ENCODE data around the gene DPP7. TPM values are rescaled to one million over a fixed set of nuclear protein-coding genes. Genes with fewer than 3 reads are reported as not detected.

DPP7 gene
- 811 TPM for polyA plus RNA-seq (2012; ENCODE audit: insufficient read length, low read depth)

DNA sequence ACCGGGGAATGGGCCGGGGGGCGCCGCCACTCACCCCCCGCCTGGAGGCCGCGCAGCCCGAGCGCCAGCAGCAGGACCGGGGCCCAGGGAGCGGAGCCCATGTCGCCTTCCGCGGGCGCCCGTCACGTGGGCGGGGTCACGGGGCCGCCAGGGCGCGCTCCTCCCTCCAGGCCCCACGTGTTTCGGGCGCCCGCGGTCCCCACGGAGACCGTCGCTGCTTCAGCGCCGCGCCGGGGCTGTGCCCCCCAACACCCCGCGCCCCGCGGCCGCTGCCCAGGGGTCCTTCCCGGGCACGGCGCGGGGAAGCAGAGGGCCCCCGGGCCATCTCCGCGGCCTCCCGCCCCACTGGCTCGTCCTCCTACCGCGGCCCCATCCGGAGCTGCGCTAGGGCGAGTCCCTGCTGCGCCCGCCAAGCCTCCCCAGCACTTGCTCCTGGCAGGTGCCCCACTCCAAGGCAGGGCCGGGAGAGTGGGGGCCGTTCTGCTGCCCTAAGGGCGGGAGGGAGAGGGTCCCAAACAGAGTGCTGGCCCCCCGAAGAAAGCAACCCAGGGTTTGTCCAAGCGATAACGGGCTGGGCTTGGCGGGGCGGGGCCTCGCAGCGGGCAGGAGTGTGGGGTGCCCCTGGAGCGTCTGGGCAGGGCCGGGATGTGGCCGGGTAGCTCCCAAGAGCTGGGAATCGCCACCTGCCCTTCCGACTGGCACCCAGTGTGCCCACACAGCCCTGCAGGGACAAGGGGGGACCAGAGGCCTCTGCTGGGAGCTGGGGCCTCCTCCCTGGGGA lies at the start of gene DPP7:
Gene DPP7, minus strand, starts transcription at position 121 of the 781 bp plus-strand sequence. Its CDS starts 20 bp downstream, at position 101.
- 0 out of 2 replicates have a peak, but pooled peaks have one; percentile 55 for TF ChIP-seq TAF1 (IDR thresholded peaks at IDR 0.05; ENCODE audit: borderline replicate concordance, insufficient read depth, low read length)
- no peak for TF ChIP-seq SIN3A (IDR thresholded peaks at IDR 0.05; ENCODE audit: borderline replicate concordance, insufficient read depth, low read length)
- TF ChIP-seq POLR2AphosphoS5 (IDR thresholded peaks at IDR 0.05; ENCODE audit: low read depth, low read length) = peak; percentile 62
- TF ChIP-seq FOXP2 (optimal IDR thresholded peaks at IDR 0.05; ENCODE audit: borderline replicate concordance, extremely low read depth, extremely low read length, insufficient read depth) = no peak
- TF ChIP-seq, protein P1, sequence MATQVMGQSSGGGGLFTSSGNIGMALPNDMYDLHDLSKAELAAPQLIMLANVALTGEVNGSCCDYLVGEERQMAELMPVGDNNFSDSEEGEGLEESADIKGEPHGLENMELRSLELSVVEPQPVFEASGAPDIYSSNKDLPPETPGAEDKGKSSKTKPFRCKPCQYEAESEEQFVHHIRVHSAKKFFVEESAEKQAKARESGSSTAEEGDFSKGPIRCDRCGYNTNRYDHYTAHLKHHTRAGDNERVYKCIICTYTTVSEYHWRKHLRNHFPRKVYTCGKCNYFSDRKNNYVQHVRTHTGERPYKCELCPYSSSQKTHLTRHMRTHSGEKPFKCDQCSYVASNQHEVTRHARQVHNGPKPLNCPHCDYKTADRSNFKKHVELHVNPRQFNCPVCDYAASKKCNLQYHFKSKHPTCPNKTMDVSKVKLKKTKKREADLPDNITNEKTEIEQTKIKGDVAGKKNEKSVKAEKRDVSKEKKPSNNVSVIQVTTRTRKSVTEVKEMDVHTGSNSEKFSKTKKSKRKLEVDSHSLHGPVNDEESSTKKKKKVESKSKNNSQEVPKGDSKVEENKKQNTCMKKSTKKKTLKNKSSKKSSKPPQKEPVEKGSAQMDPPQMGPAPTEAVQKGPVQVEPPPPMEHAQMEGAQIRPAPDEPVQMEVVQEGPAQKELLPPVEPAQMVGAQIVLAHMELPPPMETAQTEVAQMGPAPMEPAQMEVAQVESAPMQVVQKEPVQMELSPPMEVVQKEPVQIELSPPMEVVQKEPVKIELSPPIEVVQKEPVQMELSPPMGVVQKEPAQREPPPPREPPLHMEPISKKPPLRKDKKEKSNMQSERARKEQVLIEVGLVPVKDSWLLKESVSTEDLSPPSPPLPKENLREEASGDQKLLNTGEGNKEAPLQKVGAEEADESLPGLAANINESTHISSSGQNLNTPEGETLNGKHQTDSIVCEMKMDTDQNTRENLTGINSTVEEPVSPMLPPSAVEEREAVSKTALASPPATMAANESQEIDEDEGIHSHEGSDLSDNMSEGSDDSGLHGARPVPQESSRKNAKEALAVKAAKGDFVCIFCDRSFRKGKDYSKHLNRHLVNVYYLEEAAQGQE (IDR thresholded peaks at IDR 0.05; ENCODE audit: insufficient read depth in 1 of 2, low read depth in 2 of 2, low read length in 2 of 2) = no peak

DNA sequence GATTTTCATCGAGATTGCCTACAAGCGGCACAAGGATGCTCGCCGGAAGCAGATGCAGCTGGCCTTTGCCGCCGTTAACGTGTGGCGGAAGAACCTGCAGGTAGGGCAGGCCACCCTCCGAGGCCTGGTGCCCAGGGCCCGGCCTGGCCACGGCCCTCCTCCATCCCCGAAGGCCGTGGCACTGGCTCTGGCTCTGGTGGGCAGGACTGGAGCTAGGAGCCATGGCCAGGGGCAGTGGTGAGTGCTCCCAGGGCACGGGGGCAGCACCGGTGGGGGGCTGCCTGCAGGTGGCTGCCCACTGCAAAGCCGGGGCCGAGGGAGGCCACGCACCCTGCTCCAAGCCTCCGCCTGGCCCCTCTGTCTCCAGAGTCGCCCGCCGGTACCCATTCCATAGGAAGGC lies 49.3 kb upstream of the DPP7 start:
- TF ChIP-seq TAF1 (IDR thresholded peaks at IDR 0.05; ENCODE audit: borderline replicate concordance, insufficient read depth, low read length) (no peak), SIN3A (IDR thresholded peaks at IDR 0.05; ENCODE audit: borderline replicate concordance, insufficient read depth, low read length) (no peak), FOXP2 (optimal IDR thresholded peaks at IDR 0.05; ENCODE audit: borderline replicate concordance, extremely low read depth, extremely low read length, insufficient read depth) (no peak), POLR2AphosphoS5 (IDR thresholded peaks at IDR 0.05; ENCODE audit: low read depth, low read length) (no peak)
- TF ChIP-seq, protein P1 (IDR thresholded peaks at IDR 0.05; ENCODE audit: insufficient read depth in 1 of 2, low read depth in 2 of 2, low read length in 2 of 2) = no peak

DNA sequence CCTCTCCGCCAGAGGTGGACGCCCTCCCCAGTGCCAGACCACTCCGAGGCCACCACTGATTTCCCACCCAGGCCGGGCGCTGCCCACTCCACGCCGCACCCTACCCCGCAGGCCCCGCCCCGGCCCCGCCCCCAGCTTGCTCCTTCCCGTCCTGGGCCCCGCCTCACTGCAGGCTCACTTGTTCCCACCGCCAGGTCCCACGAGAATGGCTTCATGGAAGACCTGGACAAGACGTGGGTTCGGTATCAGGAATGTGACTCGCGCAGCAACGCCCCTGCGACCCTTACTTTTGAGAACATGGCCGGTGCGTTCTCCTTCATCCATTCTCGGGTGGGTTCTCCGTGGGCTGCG lies 48.8 kb upstream of the DPP7 start:
- TF ChIP-seq SIN3A (IDR thresholded peaks at IDR 0.05; ENCODE audit: borderline replicate concordance, insufficient read depth, low read length) = no peak
- TF ChIP-seq POLR2AphosphoS5 (IDR thresholded peaks at IDR 0.05; ENCODE audit: low read depth, low read length) = no peak
- no peak for TF ChIP-seq FOXP2 (optimal IDR thresholded peaks at IDR 0.05; ENCODE audit: borderline replicate concordance, extremely low read depth, extremely low read length, insufficient read depth)

DNA sequence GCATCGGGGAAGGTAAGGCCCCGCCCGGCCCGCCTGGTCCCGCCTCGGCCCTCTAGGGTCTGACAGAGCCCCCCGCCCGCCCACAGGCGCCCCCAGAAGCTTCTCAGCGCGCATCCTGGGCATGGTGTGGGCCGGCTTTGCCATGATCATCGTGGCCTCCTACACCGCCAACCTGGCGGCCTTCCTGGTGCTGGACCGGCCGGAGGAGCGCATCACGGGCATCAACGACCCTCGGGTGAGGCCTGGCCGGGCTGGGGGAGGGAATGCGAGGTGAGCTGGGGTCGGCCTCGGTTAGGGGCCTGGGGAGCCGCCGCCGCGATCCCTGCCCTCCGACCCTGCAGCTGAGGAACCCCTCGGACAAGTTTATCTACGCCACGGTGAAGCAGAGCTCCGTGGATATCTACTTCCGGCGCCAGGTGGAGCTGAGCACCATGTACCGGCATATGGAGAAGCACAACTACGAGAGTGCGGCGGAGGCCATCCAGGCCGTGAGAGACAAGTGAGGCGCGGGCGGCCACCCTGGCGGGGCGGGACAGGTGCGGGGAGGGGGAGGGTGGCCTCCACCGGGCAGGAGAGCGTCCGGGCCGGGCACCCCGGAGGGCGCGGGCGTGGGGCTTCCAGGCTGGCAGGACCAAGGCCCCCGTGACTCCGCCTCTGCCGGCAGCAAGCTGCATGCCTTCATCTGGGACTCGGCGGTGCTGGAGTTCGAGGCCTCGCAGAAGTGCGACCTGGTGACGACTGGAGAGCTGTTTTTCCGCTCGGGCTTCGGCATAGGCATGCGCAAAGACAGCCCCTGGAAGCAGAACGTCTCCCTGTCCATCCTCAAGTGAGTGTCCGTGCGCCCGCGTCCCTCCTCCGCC lies 48.2 kb upstream of the DPP7 start:
- TF ChIP-seq TAF1 (IDR thresholded peaks at IDR 0.05; ENCODE audit: borderline replicate concordance, insufficient read depth, low read length) (no peak), FOXP2 (optimal IDR thresholded peaks at IDR 0.05; ENCODE audit: borderline replicate concordance, extremely low read depth, extremely low read length, insufficient read depth) (no peak), SIN3A (IDR thresholded peaks at IDR 0.05; ENCODE audit: borderline replicate concordance, insufficient read depth, low read length) (no peak), POLR2AphosphoS5 (IDR thresholded peaks at IDR 0.05; ENCODE audit: low read depth, low read length) (no peak)
- TF ChIP-seq, protein P1 (IDR thresholded peaks at IDR 0.05; ENCODE audit: insufficient read depth in 1 of 2, low read depth in 2 of 2, low read length in 2 of 2) = no peak

All from PFSK-1 (cell line).